Ectodermal cell (in vitro differentiated cells): ENCODE measurements around the gene TRIM44.

Source experiments
- H3K27ac ChIP-seq: 2 replicates; pipeline ENCODE4 v1.7.0; 2013; ENCODE audit warnings: mild to moderate bottlenecking, low read depth, low read length; ENCODE audit not compliant: insufficient read depth, poor library complexity, severe bottlenecking
- H3K27me3 ChIP-seq: 2 replicates; pipeline ENCODE4 v1.7.0; 2013; ENCODE audit warnings: mild to moderate bottlenecking, low read length; ENCODE audit not compliant: insufficient read depth, control insufficient read depth, poor library complexity, severe bottlenecking
- H3K36me3 ChIP-seq: one replicate; pipeline ENCODE4 v1.7.0; 2013; ENCODE audit warnings: low read length; ENCODE audit not compliant: control insufficient read depth, insufficient read depth
- H3K4me1 ChIP-seq: one replicate; pipeline ENCODE4 v1.7.0; 2013; ENCODE audit warnings: low read length; ENCODE audit not compliant: control insufficient read depth, insufficient read depth
- H3K4me3 ChIP-seq: 2 replicates; pipeline ENCODE4 v1.7.0; 2013; ENCODE audit warnings: low read depth, low read length, control low read depth; ENCODE audit not compliant: insufficient read depth
- H3K9me3 ChIP-seq: 2 replicates; pipeline ENCODE4 v1.7.0; 2013; ENCODE audit warnings: mild to moderate bottlenecking, low read length, moderate library complexity; ENCODE audit not compliant: control insufficient read depth
- WGBS, 2 experiments: methylation state at CpG; one replicate each; pipeline ENCODE4 v1.1.7; 2013; ENCODE audit warnings: missing lambda C conversion rate in 2 of 2; 5-methylcytosine and 5-hydroxymethylcytosine counted together

Gene TRIM44

GRCh38 chr11:35730254-35730653 lies 67.7 kb downstream of the TRIM44 start:
- no peak overlapping the region for H3K4me3 ChIP-seq
- no peaks in the 10 kb centered on the region for H3K27me3 ChIP-seq
- H3K27ac ChIP-seq, result no peak overlapping the region
- H3K9me3 ChIP-seq, result peaks cover 4% of the 10 kb centered on the region
- peaks cover 22% of the 10 kb centered on the region for H3K36me3 ChIP-seq
- H3K4me1 ChIP-seq, result no peaks in the 10 kb centered on the region

GRCh38 chr11:35734669-35735410 lies 72.3 kb downstream of the TRIM44 start:
- Histone ChIP-seq H3K27ac (no peak overlapping the region), H3K4me1 (no peaks in the 10 kb centered on the region), H3K36me3 (peaks cover 5% of the 10 kb centered on the region), H3K27me3 (no peaks in the 10 kb centered on the region), H3K4me3 (no peak overlapping the region), H3K9me3 (peaks cover 4% of the 10 kb centered on the region)
- WGBS, 2 experiments, result 93 to 94% methylated on average over 2 of the region's 2 CpGs

- no peak overlapping the region for H3K27ac ChIP-seq
- H3K27me3 ChIP-seq, result no peaks in the 10 kb centered on the region
- H3K36me3 ChIP-seq, result peaks cover under 1% of the 10 kb centered on the region
- no peaks in the 10 kb centered on the region for H3K4me1 ChIP-seq
- H3K4me3 ChIP-seq, result no peak overlapping the region
- peaks cover under 1% of the 10 kb centered on the region for H3K9me3 ChIP-seq
- 92 to 99% methylated on average over 2 of the region's 2 CpGs for WGBS, 2 experiments
Observed at GRCh38 chr11:35735411-35735810, 72.8 kb downstream of the TRIM44 start.

GRCh38 chr11:35735903-35736302 lies 73.3 kb downstream of the TRIM44 start:
- H3K36me3 ChIP-seq, result no peaks in the 10 kb centered on the region
- H3K27ac ChIP-seq, result no peak overlapping the region

GRCh38 chr11:35736952-35737351 lies 74.4 kb downstream of the TRIM44 start:
- H3K36me3 ChIP-seq, result no peaks in the 10 kb centered on the region
- no peaks in the 10 kb centered on the region for H3K27me3 ChIP-seq
- H3K4me1 ChIP-seq, result no peaks in the 10 kb centered on the region
- no peak overlapping the region for H3K27ac ChIP-seq
- no peaks in the 10 kb centered on the region for H3K9me3 ChIP-seq
- H3K4me3 ChIP-seq, result no peak overlapping the region
- 96 to 99% methylated on average over 2 of the region's 2 CpGs for WGBS, 2 experiments

More at GRCh38 chr11:35735903-35736302, 73.3 kb downstream of the TRIM44 start:
- Histone ChIP-seq H3K4me3 (no peak overlapping the region), H3K27me3 (no peaks in the 10 kb centered on the region), H3K9me3 (no peaks in the 10 kb centered on the region), H3K4me1 (no peaks in the 10 kb centered on the region)

- H3K9me3 ChIP-seq, result no peaks in the 10 kb centered on the region
- no peaks in the 10 kb centered on the region for H3K4me1 ChIP-seq
- H3K36me3 ChIP-seq, result no peaks in the 10 kb centered on the region
- WGBS, 2 experiments, result 91 to 93% methylated on average over 4 of the region's 4 CpGs
- no peak overlapping the region for H3K27ac ChIP-seq
- H3K27me3 ChIP-seq, result no peaks in the 10 kb centered on the region
- no peak overlapping the region for H3K4me3 ChIP-seq
Observed at GRCh38 chr11:35740061-35740799, 77.7 kb downstream of the TRIM44 start.

- Histone ChIP-seq H3K9me3 (no peaks in the 10 kb centered on the region), H3K27ac (no peak overlapping the region), H3K27me3 (no peaks in the 10 kb centered on the region), H3K4me1 (peaks cover 7% of the 10 kb centered on the region), H3K36me3 (no peaks in the 10 kb centered on the region), H3K4me3 (no peak overlapping the region)
- whole genome bisulfite sequencing, 2 experiments, result 96 to 99% methylated on average over 3 to 4 of the region's 4 CpGs
Observed at GRCh38 chr11:35742707-35743454, 80.3 kb downstream of the TRIM44 start.

GRCh38 chr11:35746356-35747153 lies 84.0 kb downstream of the TRIM44 start:
- WGBS, 2 experiments, result 80 to 86% methylated on average over 2 to 4 of the region's 4 CpGs
- Histone ChIP-seq H3K27me3 (no peaks in the 10 kb centered on the region), H3K4me3 (no peak overlapping the region), H3K36me3 (no peaks in the 10 kb centered on the region), H3K27ac (no peak overlapping the region), H3K4me1 (peaks cover 7% of the 10 kb centered on the region), H3K9me3 (no peaks in the 10 kb centered on the region)

GRCh38 chr11:35747668-35748067 lies 85.1 kb downstream of the TRIM44 start:
- no peak overlapping the region for H3K4me3 ChIP-seq
- 91 to 92% methylated on average over 4 of the region's 4 CpGs for WGBS, 2 experiments

More at GRCh38 chr11:35747668-35748067, 85.1 kb downstream of the TRIM44 start:
- peaks cover 7% of the 10 kb centered on the region for H3K4me1 ChIP-seq
- no peaks in the 10 kb centered on the region for H3K27me3 ChIP-seq
- no peak overlapping the region for H3K27ac ChIP-seq
- no peaks in the 10 kb centered on the region for H3K9me3 ChIP-seq
- H3K36me3 ChIP-seq, result no peaks in the 10 kb centered on the region
